Esophagus squamous epithelium (tissue), 5 donors: ENCODE data around the gene MGAT5. TPM values are rescaled to one million over a fixed set of nuclear protein-coding genes. Genes with fewer than 3 reads are reported as not detected.

Source experiments
- DNase-seq: peaks from one replicate; lab custom pipeline; 2025; lab: John Stamatoyannopoulos, UW
- H3K27ac ChIP-seq, 4 donors: fragments of 200-600 bp; sonication (generic); one replicate each; pipeline ENCODE4 v1.5.1; 2016 to 2019; ENCODE audit warnings: mild to moderate bottlenecking in 1 of 4
- H3K27me3 ChIP-seq, 4 donors: fragments of 200-600 bp; sonication (generic); 1 replicate in 3 of 4; 2 replicates in 1 of 4; pipeline versions ENCODE4 v1.5.1 to v1.6.0; 2017 to 2021; ENCODE audit warnings: antibody characterized with exemption in 1 of 4
- H3K36me3 ChIP-seq, 3 donors: fragments of 200-600 bp; sonication (generic); one replicate each; pipeline ENCODE4 v1.5.1; 2016 to 2019
- H3K4me1 ChIP-seq, 3 donors: fragments of 200-600 bp; sonication (generic); one replicate each; pipeline ENCODE4 v1.5.1; 2017 to 2019
- H3K4me3 ChIP-seq, 4 donors: fragments of 200-600 bp; sonication (generic); 1 replicate in 3 of 4; 2 replicates in 1 of 4; pipeline ENCODE4 v1.5.1; 2016 to 2019; ENCODE audit warnings: mild to moderate bottlenecking in 2 of 4, moderate library complexity in 1 of 4
- H3K9me3 ChIP-seq, 3 donors: fragments of 200-600 bp; sonication (generic); one replicate each; pipeline ENCODE4 v1.5.1; 2016 to 2019
- POLR2A ChIP-seq, 4 donors: fragments of 450-650 bp; IDR thresholded peaks; one replicate each; pipeline ENCODE4 v1.6.1; 2017; ENCODE audit warnings: antibody characterized with exemption in 4 of 4, mild to moderate bottlenecking in 4 of 4, moderate library complexity in 3 of 4
- WGBS, 2 donors: methylation state at CpG; one replicate each; pipeline ENCODE4 v1.1.5; 2018; 5-methylcytosine and 5-hydroxymethylcytosine counted together
- intact Hi-C: fragments of 100-400 bp; cut with DNase I; formaldehyde crosslinking; loops from one replicate; pipeline ENCODE4 v1.15.0; 2022
- total RNA-seq, 4 donors: library from RNA; depleted of rRNA; stranded (reverse); fragments of >200 nt; gene quantifications; one replicate each; pipeline ENCODE4 v1.1.0, GENCODE V29; 2016
- TF ChIP-seq, protein P1 (sequence below), 6 experiments: fragments of 450-650 bp in 4 of 6; fragments of 200-600 bp in 2 of 6; sonication (generic) in 2 of 6; IDR thresholded peaks; one replicate each; pipeline ENCODE4 v1.5.1; 2016 to 2019; ENCODE audit warnings: antibody characterized with exemption in 6 of 6, mild to moderate bottlenecking in 4 of 6, moderate library complexity in 4 of 6
- donor health status: DM: yes; HTN: yes; CAD: no.

MGAT5 gene
- total RNA-seq, 4 donors from 2014 or later: 14.2 to 29.2 (median 24.6) TPM

DNA sequence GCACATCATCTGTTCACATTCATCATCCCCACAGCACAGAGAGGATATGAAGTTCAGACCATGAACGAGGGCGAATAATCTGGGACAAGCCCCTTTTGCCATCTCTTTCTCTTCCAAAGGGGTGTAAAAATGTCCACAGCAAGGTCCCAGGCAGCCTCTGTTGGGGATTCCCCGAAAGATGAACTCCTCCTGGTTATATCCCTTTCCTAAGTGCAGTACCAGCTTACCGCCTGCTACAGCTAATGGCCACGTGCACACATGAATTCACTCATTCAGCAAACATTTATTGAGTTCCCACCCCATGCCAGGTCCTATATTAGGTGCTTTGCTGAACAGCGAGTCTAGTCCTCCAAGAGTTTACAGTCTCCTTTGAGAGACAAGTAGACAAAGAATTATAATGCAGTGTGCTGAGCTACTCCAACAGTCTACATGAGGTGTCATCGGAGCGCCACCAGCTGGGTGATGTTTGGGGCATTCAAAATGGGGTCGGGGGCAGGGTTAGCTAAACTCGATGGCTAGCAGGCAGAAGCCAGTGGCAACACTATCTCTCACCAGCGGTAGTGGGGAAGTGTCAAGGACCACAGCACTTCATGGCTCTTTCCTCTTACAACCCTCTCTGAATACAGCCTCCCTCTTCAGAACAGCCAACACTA is 236.0 kb downstream of the MGAT5 start:
- Histone ChIP-seq H3K4me3 (no peak overlapping the region), H3K4me1 (no peaks in the 10 kb centered on the region), H3K27me3 (peaks cover 0 to 24% (median 0%) of the 10 kb centered on the region in 4 donors), H3K36me3 (no peaks in the 10 kb centered on the region), H3K9me3 (no peaks in the 10 kb centered on the region), H3K27ac (no peak overlapping the region)
- TF ChIP-seq, protein P1, sequence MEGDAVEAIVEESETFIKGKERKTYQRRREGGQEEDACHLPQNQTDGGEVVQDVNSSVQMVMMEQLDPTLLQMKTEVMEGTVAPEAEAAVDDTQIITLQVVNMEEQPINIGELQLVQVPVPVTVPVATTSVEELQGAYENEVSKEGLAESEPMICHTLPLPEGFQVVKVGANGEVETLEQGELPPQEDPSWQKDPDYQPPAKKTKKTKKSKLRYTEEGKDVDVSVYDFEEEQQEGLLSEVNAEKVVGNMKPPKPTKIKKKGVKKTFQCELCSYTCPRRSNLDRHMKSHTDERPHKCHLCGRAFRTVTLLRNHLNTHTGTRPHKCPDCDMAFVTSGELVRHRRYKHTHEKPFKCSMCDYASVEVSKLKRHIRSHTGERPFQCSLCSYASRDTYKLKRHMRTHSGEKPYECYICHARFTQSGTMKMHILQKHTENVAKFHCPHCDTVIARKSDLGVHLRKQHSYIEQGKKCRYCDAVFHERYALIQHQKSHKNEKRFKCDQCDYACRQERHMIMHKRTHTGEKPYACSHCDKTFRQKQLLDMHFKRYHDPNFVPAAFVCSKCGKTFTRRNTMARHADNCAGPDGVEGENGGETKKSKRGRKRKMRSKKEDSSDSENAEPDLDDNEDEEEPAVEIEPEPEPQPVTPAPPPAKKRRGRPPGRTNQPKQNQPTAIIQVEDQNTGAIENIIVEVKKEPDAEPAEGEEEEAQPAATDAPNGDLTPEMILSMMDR (IDR thresholded peaks at IDR 0.05): no peak
- TF ChIP-seq POLR2A (IDR thresholded peaks at IDR 0.05): no peak
- intact Hi-C loops: no loop called here
- DNase-seq: no peak
- WGBS, 2 donors: 68 to 70% methylated on average over 10 of the region's 11 CpGs

DNA sequence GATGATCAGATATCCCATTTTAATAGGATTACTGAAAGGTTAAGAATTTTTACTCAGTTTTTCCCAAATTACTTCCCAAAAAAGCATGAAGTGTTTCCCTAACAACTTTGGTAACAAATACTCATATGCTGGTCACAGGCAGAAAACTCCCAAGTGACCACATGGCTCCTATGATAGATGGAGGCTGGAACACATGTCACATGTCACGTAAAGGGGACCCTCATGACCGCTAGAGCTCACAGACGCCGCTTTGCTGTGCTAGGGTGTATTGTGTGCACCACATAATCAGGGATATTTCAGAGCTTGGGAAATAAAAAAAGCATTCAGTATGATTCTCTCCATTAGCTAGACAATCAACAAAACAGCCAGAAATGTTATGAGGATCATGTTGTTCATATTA is 236.7 kb downstream of the MGAT5 start:
- H3K4me1 ChIP-seq: no peaks in the 10 kb centered on the region
- no peak overlapping the region for H3K27ac ChIP-seq
- DNase-seq: no peak
- no peaks in the 10 kb centered on the region for H3K36me3 ChIP-seq
- TF ChIP-seq, protein P1 (IDR thresholded peaks at IDR 0.05): no peak
- no peak for TF ChIP-seq POLR2A (IDR thresholded peaks at IDR 0.05)
- H3K4me3 ChIP-seq: no peak overlapping the region
- no peaks in the 10 kb centered on the region for H3K9me3 ChIP-seq
- intact Hi-C loops: no loop called here
- peaks cover 0 to 24% (median 0%) of the 10 kb centered on the region in 4 donors for H3K27me3 ChIP-seq
- WGBS, 2 donors: 83 to 84% methylated on average over 4 of the region's 4 CpGs

DNA sequence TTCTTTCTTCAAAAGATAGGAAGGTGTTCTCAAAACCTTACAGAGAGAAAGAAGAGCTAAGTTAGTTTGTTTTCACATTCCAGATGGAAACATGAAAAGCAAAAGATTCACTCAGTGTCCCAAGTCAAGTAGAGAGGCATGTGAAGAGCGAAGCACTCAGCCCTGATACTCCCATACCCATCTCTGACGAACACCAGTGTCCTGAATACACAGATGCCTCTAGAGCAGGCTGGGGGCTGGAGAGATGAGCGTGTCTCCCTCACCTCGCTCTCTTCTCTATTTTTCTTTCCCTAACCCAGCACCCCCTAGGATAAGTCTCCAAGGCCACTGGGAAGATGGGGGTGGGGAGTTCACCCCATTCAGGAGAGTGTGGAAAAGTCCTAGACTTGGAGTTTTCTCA is 237.2 kb downstream of the MGAT5 start:
- Histone ChIP-seq H3K36me3 (no peaks in the 10 kb centered on the region), H3K4me3 (no peak overlapping the region), H3K27ac (no peak overlapping the region), H3K4me1 (no peaks in the 10 kb centered on the region), H3K27me3 (peaks cover 0 to 24% (median 0%) of the 10 kb centered on the region in 4 donors), H3K9me3 (no peaks in the 10 kb centered on the region)
- 74 to 81% methylated on average over 4 of the region's 4 CpGs for WGBS, 2 donors
- intact Hi-C loops: no loop called here
- TF ChIP-seq POLR2A (IDR thresholded peaks at IDR 0.05): no peak
- TF ChIP-seq, protein P1 (IDR thresholded peaks at IDR 0.05): no peak
- no peak for DNase-seq

DNA sequence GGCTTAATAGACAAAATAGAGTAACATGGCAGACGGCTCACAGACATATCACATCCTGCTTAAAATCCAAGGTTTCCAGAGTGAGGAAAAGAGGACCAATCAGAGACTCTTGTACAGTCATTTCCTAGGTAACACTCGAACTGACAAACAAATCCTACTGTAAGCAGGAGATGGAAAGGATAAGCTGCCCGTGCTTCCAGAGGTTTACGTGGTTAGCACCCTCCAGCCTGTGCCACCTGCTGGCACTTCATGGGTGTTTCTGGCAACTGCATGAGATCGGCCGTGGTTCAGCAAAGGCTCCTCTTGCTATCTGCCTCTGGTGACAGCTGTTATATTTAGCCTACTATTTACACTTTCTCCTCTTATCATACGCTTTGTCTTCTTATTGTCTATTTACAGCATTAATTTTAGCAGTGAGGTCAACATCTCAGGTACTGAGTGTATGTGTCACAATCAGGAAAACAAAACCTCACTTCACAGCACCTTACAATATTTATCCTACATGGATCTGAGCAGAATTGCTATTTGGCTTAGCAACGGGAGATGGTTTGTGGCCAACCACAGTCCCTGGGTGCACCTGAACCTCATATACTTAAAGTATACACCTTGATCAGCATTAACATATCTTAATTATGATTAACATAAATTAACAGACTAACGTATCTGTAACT is 238.0 kb downstream of the MGAT5 start:
- TF ChIP-seq, protein P1 (IDR thresholded peaks at IDR 0.05): peak in 1 of 6 experiments; percentile 31
- TF ChIP-seq POLR2A (IDR thresholded peaks at IDR 0.05): no peak
- no peaks in the 10 kb centered on the region for H3K36me3 ChIP-seq
- no peaks in the 10 kb centered on the region for H3K4me1 ChIP-seq
- no peak for DNase-seq
- H3K27ac ChIP-seq: no peak overlapping the region
- H3K4me3 ChIP-seq: no peak overlapping the region
- WGBS, 2 donors: 22 to 37% methylated on average over 9 of the region's 9 CpGs
- peaks cover 0 to 24% (median 0%) of the 10 kb centered on the region in 4 donors for H3K27me3 ChIP-seq
- intact Hi-C loops: no loop called here
- H3K9me3 ChIP-seq: no peaks in the 10 kb centered on the region

DNA sequence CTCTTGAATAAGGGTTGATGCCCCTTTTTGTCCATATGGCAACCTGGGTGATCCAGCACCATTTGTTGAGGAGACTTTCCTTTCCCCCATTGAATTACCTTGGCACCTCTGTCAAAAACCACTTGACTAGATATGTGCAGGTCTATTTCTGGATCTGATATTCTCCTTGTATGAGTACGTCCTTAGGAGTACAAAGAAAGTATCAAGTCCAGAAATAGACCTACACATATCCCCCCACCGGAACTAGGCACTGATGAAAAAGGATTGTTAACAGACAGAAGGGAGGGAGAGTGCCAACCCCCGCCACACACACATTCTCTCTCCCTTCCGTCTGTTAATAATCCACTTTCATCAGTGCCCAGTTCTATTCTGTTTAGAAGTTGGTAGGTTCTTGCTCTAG is 239.9 kb downstream of the MGAT5 start:
- H3K27ac ChIP-seq: no peak overlapping the region
- no peaks in the 10 kb centered on the region for H3K4me1 ChIP-seq
- TF ChIP-seq POLR2A (IDR thresholded peaks at IDR 0.05): no peak
- TF ChIP-seq, protein P1 (IDR thresholded peaks at IDR 0.05): no peak
- no peaks in the 10 kb centered on the region for H3K9me3 ChIP-seq
- 80 to 85% methylated on average over 3 to 4 of the region's 4 CpGs for WGBS, 2 donors
- intact Hi-C loops: no loop called here
- DNase-seq: no peak
- H3K4me3 ChIP-seq: no peak overlapping the region
- peaks cover 0 to 24% (median 0%) of the 10 kb centered on the region in 4 donors for H3K27me3 ChIP-seq
- no peaks in the 10 kb centered on the region for H3K36me3 ChIP-seq
